Thoracic aorta (tissue), 2 donors: ENCODE data around the gene LORICRIN. TPM values are rescaled to one million over a fixed set of nuclear protein-coding genes. Genes with fewer than 3 reads are reported as not detected.
"Not testable (repeated sequence)": the region's sequence is repeated elsewhere in the genome, so short reads cannot be mapped to it uniquely, and the experiment has no call there.

Experiments
- ATAC-seq: fragments of 150-250 bp; one replicate; pipeline ENCODE4 v1.8.0; 2017; ENCODE audit warnings: low read depth; ENCODE audit not compliant: insufficient number of reproducible peaks, low FRiP score
- DNase-seq: peaks from one replicate; pipeline ENCODE4 v3.0.0-alpha.2; 2020; ENCODE audit warnings: low spot score
- H3K27ac ChIP-seq, 2 donors: fragments of 200-600 bp; sonication (generic); 1 replicate in 1 of 2; 2 replicates in 1 of 2; pipeline ENCODE4 v1.5.1; 2016; ENCODE audit warnings: mild to moderate bottlenecking in 2 of 2, moderate library complexity in 2 of 2
- H3K27me3 ChIP-seq: fragments of 200-600 bp; sonication (generic); replicated peaks from 2 replicates; pipeline ENCODE4 v1.6.0; 2016; ENCODE audit warnings: mild to moderate bottlenecking; ENCODE audit not compliant: insufficient read depth
- H3K36me3 ChIP-seq: fragments of 200-600 bp; sonication (generic); one replicate; pipeline ENCODE4 v1.5.1; 2016
- H3K4me1 ChIP-seq, 2 donors: fragments of 200-600 bp; sonication (generic); 1 replicate in 1 of 2; 2 replicates in 1 of 2; pipeline versions ENCODE4 v1.5.1 to v1.6.0; 2016; ENCODE audit warnings: low read depth in 2 of 2, mild to moderate bottlenecking in 1 of 2; ENCODE audit not compliant: control insufficient read depth in 1 of 2
- H3K4me3 ChIP-seq: fragments of 200-600 bp; sonication (generic); 2 replicates; pipeline ENCODE4 v1.5.1; 2016; ENCODE audit warnings: mild to moderate bottlenecking
- H3K9me3 ChIP-seq: fragments of 200-600 bp; sonication (generic); 2 replicates; pipeline ENCODE4 v1.5.1; 2016
- total RNA-seq, 2 donors: library from RNA; depleted of rRNA; stranded (reverse); fragments of >200 nt; gene quantifications; one replicate each; pipeline versions ENCODE4 v1.1.0 to v1.2.3, GENCODE V29; 2016
- TF ChIP-seq, protein P1 (sequence below): fragments of 200-600 bp; sonication (generic); IDR thresholded peaks from one replicate; pipeline ENCODE4 v1.5.1; 2019; ENCODE audit warnings: antibody characterized with exemption

The LORICRIN gene
- total RNA-seq, 2 donors from 2014 or later, result not detected

GRCh38 chr1:153228491-153228890 is 31.0 kb upstream of the LORICRIN start:
- H3K4me1 ChIP-seq, result no peaks in the 10 kb centered on the region
- H3K27ac ChIP-seq, result no peak overlapping the region
- DNase-seq (no peak), ATAC-seq (no peak)
- H3K9me3 ChIP-seq, result no peaks in the 10 kb centered on the region
- TF ChIP-seq, protein P1, sequence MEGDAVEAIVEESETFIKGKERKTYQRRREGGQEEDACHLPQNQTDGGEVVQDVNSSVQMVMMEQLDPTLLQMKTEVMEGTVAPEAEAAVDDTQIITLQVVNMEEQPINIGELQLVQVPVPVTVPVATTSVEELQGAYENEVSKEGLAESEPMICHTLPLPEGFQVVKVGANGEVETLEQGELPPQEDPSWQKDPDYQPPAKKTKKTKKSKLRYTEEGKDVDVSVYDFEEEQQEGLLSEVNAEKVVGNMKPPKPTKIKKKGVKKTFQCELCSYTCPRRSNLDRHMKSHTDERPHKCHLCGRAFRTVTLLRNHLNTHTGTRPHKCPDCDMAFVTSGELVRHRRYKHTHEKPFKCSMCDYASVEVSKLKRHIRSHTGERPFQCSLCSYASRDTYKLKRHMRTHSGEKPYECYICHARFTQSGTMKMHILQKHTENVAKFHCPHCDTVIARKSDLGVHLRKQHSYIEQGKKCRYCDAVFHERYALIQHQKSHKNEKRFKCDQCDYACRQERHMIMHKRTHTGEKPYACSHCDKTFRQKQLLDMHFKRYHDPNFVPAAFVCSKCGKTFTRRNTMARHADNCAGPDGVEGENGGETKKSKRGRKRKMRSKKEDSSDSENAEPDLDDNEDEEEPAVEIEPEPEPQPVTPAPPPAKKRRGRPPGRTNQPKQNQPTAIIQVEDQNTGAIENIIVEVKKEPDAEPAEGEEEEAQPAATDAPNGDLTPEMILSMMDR, result no peak
- no peaks in the 10 kb centered on the region for H3K27me3 ChIP-seq
- no peak overlapping the region for H3K4me3 ChIP-seq
- no peaks in the 10 kb centered on the region for H3K36me3 ChIP-seq

DNA sequence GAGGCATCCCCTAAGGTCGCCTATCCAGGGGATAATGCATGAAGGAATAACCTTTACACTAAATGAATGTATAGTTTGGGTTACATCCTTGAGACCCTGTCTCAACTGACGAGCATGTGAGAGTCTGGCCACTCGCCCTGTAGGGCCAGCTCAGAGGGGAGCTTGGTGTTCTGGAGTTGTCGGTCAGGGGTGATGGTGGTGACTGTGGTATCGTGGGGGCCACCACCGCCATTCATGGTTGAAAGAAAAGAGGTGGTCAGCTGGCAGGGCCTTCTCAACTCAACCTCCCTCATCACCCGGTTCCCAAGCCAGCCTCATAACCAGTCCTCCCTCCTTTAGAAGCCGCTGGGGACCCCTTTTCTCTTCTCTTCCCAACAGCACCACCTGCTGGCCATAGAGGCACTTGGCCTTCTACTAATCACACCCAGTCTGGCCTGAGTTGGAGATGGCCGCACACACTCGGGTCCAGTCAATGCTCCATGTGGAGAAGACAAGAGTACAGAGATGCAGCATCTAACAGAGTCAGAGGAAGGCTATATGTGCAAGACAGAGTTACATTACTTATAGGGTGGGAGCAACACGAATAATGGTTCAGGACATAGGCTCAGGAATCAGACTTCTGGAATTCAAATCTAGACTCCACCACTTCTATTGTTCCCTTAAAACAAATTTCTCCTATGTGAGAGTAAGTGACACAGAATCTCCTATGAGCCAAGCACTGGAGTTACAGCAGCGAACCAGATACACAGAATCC is 30.2 kb upstream of the LORICRIN start:
- H3K27ac ChIP-seq, DNase-seq, H3K36me3 ChIP-seq, H3K4me3 ChIP-seq, ATAC-seq, H3K9me3 ChIP-seq, H3K27me3 ChIP-seq, H3K4me1 ChIP-seq: not testable (repeated sequence)

DNA sequence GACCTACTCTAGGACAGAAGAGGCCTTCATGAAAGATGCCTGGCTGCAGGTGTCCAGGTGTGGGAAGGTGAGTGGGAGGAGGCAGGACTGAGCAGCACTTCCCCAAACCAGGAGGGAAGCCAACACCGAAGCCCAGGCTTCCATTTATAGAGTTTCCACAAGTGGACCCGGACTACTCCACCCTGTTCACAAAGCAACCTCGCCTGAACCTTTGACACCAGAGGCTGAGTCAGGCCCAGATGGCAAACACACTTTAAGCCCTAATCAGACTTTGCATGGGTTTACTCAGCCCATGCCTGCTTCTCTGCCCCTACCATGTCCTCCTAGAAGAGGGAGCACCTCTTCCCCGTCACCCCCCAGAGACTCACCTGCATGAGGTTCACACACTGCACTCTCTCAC is 28.1 kb upstream of the LORICRIN start:
- TF ChIP-seq, protein P1, result no peak
- Histone ChIP-seq H3K4me3 (no peak overlapping the region), H3K27ac (no peak overlapping the region), H3K4me1 (no peaks in the 10 kb centered on the region), H3K36me3 (no peaks in the 10 kb centered on the region), H3K27me3 (no peaks in the 10 kb centered on the region), H3K9me3 (no peaks in the 10 kb centered on the region)
- DNase-seq, result no peak
- ATAC-seq, result no peak

GRCh38 chr1:153231785-153232184 is 27.7 kb upstream of the LORICRIN start:
- no peak overlapping the region for H3K4me3 ChIP-seq
- no peaks in the 10 kb centered on the region for H3K4me1 ChIP-seq
- ATAC-seq, result no peak
- H3K27ac ChIP-seq, result no peak overlapping the region
- no peaks in the 10 kb centered on the region for H3K27me3 ChIP-seq
- DNase-seq, result no peak
- TF ChIP-seq, protein P1, result no peak
- H3K36me3 ChIP-seq, result no peaks in the 10 kb centered on the region
- no peaks in the 10 kb centered on the region for H3K9me3 ChIP-seq

GRCh38 chr1:153232553-153232952 is 26.9 kb upstream of the LORICRIN start:
- H3K4me1 ChIP-seq, result no peaks in the 10 kb centered on the region
- DNase-seq (no peak), ATAC-seq (no peak)
- TF ChIP-seq, protein P1, result no peak
- no peaks in the 10 kb centered on the region for H3K36me3 ChIP-seq
- no peak overlapping the region for H3K27ac ChIP-seq
- no peak overlapping the region for H3K4me3 ChIP-seq
- no peaks in the 10 kb centered on the region for H3K9me3 ChIP-seq
- H3K27me3 ChIP-seq, result no peaks in the 10 kb centered on the region

DNA sequence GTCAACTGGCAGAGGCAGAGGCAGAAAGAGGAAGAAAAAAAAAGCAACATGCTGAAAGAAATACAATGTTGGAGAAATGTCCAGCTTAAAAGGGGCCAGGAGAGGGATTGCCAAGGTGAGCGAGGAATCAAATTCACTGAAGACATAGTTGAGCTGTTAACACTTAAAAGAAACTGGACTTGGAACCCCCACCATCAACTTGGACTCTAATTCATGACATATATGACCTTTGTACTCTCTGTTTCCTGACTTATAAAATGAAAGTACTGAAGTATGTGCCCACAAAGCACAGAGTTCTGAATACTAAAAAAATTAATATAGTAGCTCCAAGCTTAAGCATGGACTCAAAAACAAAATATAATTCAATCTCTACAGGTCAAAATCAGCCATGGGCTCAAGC is 26.0 kb upstream of the LORICRIN start:
- ATAC-seq, result no peak
- Histone ChIP-seq H3K36me3 (no peaks in the 10 kb centered on the region), H3K4me1 (no peaks in the 10 kb centered on the region), H3K4me3 (no peak overlapping the region), H3K27ac (no peak overlapping the region), H3K27me3 (no peaks in the 10 kb centered on the region), H3K9me3 (no peaks in the 10 kb centered on the region)
- DNase-seq, result no peak
- TF ChIP-seq, protein P1, result no peak
